Retinal pigment epithelial cell (primary cell): ENCODE data around the gene HRAS.

Source experiments
- DNase-seq: peaks from one replicate; pipeline ENCODE4 v3.0.0-alpha.2; 2010; ENCODE audit warnings: low read depth
- H3K4me3 ChIP-seq: 2 replicates; pipeline ENCODE4 v1.5.1; 2011; ENCODE audit warnings: mild to moderate bottlenecking, low read length, control low read depth, moderate library complexity
- TF ChIP-seq, protein P1 (sequence below): conservative IDR thresholded peaks from 2 replicates; pipeline ENCODE4 v1.5.1; 2011; ENCODE audit warnings: low read depth, low read length, control low read depth, inconsistent platforms

HRAS gene

DNA sequence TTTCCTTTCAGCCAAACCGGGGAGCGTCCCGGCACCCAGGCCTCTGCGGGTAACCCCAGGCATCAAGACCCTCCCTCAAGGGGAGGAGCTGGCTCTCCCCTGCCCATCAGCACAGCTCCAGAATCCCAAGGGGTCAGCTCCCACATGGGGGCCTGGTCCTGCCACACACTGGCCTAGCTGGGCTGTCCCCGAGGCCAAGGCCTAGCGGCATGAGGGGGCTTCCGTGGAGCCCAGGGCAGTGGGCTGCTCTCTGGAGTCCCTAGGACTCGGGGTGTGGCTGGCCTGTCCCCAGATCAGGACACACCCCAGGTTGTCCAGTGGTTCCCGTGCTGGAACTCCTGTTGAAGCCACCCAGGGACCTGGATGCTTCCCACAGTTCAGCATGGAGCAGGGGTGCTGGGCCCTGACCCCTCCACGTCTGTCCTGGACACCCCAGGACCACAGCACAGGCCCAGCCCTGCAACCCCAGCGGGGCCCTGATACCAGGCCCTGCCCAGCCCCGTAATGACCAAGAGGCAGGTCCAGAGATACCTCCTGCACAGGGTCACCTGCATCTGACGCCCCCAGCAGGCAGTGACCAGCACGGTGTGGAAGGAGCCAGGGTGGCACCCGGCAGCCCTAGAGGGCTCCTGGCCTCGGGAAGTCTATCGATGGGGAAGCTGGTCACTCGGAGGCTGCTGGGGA lies 5.5 kb downstream of the HRAS start:
- no peak for DNase-seq
- TF ChIP-seq, protein P1, sequence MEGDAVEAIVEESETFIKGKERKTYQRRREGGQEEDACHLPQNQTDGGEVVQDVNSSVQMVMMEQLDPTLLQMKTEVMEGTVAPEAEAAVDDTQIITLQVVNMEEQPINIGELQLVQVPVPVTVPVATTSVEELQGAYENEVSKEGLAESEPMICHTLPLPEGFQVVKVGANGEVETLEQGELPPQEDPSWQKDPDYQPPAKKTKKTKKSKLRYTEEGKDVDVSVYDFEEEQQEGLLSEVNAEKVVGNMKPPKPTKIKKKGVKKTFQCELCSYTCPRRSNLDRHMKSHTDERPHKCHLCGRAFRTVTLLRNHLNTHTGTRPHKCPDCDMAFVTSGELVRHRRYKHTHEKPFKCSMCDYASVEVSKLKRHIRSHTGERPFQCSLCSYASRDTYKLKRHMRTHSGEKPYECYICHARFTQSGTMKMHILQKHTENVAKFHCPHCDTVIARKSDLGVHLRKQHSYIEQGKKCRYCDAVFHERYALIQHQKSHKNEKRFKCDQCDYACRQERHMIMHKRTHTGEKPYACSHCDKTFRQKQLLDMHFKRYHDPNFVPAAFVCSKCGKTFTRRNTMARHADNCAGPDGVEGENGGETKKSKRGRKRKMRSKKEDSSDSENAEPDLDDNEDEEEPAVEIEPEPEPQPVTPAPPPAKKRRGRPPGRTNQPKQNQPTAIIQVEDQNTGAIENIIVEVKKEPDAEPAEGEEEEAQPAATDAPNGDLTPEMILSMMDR = no peak
- H3K4me3 ChIP-seq = no peak overlapping the region

DNA sequence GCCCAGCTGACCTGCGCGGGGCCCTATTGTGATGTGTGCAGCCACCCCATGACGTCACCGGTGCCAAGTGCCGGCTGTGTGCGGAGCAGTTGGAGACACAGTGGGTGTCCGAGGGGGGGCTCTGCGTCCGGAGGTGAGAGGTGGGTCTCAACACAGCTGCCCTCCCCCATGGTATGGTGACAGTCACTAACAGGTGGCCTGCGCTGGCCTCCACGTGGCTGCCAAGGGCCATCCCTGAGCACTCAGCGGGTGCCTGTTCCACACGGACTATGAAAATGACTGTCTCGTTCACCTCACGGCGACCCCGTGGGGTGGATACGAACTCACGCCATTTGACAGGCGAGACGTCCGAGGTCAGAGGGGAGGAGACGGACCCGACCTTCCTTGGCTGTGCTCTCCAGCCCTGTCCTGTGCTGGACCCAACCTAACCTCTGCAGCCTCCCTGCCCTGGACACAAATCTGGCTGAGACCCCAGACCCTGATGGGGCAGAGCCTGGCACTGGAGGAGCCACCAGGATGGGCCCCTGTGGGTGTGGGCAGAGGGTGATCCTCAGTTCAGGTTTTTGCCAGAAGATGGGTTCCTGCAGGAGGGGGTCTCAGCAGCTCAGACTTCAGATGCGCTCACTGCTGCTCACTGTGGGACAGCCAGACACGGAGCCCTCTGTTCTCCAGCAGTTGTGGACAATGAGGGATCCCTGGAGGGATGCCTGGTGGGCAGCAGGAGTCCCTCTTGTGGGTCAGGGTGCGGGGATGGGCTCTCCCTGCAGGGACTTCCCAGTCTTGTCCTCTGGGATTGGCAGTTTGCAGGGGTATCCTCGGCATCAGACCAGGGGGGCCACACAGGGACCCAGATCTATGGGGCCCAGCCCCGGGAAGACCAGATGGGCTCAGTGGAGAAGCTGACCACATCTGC lies 6.3 kb downstream of the HRAS start:
- TF ChIP-seq, protein P1 = no peak
- no peak for DNase-seq
- no peak overlapping the region for H3K4me3 ChIP-seq

DNA sequence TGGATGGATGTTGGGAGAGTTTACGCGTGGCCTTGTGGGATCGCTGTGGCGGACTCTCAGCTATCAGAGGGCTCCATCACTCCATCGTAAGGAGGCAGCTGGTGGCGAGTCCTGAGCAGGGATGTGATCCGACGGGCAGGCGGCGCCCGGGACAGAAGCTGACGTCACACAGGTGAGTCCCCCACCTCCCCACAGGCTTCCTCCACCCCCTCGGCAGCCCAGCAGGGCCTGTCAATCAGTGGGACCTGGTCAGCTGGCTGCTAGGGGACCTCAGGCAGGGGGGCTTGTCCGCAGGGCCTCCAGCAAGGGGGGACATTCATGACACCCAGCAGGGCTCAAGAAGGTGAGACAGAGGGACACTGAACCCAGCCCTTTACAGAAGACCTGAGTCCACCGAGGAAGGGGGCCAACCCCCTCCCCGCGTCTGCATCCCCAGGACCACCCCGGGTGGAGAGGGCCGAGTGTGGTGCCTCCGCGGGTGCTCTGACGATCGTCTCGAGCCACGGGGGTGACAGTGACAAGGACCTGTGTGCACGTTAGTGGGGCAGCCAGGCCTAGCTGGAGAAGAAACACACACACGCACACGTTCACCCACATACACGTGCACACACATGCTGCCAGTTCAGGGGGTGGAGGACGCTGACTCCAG lies 7.1 kb downstream of the HRAS start:
- DNase-seq = no peak
- TF ChIP-seq, protein P1 = no peak
- H3K4me3 ChIP-seq = no peak overlapping the region

DNA sequence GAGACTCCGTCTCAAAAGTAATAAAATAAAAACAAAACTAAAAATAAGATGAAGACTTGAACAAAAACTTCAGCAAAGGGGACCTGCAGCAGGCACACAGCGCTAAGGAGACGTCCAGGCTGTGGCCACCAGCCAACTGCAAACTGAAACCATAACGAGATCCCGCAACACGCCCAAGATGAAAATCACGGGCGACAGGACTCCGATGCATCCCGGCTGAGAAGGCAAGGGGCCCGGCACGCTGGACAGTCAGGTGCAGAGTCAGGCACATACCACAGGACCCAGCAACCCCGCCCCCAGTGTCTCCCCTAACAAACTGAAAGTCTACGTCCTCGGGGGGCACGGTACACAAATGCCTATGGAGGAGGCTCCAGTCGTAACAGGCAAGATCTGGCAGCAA lies 9.2 kb downstream of the HRAS start:
- TF ChIP-seq, protein P1 = no peak
- H3K4me3 ChIP-seq = no peak overlapping the region
- no peak for DNase-seq

DNA sequence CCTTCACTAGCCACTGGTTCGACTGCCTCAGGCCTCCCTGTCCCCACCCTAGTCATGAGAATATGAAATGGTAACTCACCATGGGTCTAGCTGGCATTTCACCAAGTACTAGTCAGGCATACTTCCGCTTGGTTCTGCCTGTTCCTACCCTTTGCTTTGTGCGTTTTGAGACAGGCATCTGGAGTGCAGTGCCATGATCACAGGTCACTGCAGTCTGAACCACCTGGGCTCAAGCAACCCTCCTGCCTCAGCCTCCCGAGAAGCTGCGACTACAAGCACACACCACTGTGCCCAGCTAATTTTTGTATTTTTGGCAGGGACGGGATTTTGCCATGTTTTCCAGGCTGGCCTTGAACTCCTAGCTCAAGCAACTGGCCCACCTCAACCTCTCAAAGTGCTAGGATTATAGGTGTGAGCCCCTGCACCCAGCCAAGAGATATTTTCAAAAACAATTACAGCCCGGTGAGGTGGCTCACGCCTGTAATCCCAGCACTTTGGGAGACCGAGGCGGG lies 14.1 kb downstream of the HRAS start:
- DNase-seq = no peak
- no peak overlapping the region for H3K4me3 ChIP-seq
- TF ChIP-seq, protein P1 = no peak

DNA sequence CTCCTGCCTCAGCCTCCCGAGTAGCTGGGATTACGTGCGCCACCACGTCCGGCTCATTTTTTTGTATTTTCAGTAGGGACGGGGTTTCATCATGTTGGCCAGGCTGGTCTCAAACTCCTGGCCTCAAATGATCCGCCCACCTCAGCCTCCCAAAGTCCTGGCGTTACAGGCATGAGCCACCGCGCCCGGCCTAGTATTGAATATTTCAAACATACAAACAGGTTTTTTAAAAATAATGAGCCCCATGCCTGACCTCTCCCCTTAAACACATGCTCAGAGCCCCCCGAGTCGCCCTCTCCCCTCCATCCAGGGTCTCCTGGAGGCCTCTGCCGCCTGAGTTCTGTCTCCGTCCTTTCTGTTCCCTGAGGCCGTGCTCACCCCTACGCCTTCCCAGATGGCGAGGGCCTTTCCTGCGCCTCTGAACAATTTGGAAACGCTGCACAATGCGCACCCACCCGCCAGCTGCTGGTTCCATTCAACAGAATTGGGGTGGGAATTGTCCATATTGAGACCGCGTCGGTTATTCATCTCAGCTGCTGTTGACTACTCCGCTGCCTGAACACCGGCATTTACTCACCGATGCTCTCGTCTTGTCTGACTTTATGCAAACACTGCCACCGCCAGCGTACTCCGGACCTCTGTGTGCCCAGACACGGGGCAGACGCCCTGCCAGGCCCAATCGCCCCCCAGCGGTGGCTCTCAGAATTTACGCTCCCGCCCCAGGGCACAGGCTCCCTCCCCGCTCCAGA lies 14.8 kb downstream of the HRAS start:
- DNase-seq = no peak
- TF ChIP-seq, protein P1 = no peak
- no peak overlapping the region for H3K4me3 ChIP-seq
